ENCODE measurements around the gene CBX4. TPM values are rescaled to one million over a fixed set of nuclear protein-coding genes. Genes with fewer than 3 reads are reported as not detected.

The CBX4 gene
- total and polyA plus RNA-seq, 2 of the 4 experiments (the other 2 are of a cell fraction), result 3.2 to 9.4 TPM

DNA sequence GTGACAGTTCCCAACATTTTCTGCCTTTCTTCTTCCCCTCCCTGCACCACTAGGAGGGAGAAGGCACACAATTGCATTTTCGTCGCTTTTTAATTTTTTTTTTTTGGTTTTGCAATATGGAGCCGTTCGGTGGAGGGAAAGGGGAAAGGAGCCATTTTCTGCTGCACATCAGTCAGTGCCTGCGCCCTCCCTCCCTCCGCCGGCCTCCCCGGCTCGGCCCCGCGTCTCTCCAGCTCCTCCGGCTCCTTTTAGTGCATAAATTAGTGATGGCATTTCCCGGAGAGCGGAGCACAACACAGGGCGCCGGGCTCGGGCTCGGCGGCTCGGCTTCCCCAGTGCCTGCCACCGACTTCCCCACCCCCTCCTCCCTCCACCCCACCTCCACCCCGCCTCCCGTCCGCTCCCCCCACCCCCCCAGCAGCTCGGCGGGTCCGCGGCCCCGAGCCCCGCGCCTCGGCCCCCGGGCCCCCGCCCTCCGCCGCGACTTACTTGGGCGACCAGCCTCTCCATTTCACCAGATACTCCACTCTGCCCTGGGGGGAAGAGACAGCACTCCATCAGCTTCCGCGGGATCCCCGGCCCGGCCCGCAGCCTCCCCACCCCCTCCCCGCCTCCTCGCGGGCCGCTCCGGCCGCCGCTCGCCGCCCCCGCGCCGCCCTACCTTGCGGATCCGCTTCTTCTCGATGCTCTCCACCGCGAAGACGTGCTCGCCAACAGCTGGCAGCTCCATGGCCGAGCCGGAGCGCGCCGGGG is 542 bp downstream of the CBX4 start:
- peaks cover 6% of the 10 kb centered on the region; the same call in 1 of the 2 replicates for H3K9me3 ChIP-seq (ENCODE audit: control insufficient read depth, insufficient read depth, low read length)
- H2AK5ac ChIP-seq (ENCODE audit: low read depth, low read length), result no peak overlapping the region
- peak overlapping the region; percentile 89 for H3K14ac ChIP-seq (replicated peaks; ENCODE audit: low read depth, low read length)
- peak overlapping the region; percentile 98 for H3K23ac ChIP-seq (ENCODE audit: low read depth, low read length)
- peak overlapping the region; percentile 94 for H2AK9ac ChIP-seq (replicated peaks; ENCODE audit: low read depth, low read length, poor library complexity)
- H3K36me3 ChIP-seq (ENCODE audit: control insufficient read depth, insufficient read depth, low read length), result peaks cover 16% of the 10 kb centered on the region; the same call in 1 of the 2 replicates
- no peak overlapping the region; the same call in 2 of the 3 replicates for H2BK15ac ChIP-seq (ENCODE audit: low read depth, low read length)
- no peak for TF ChIP-seq CHD1 (IDR thresholded peaks at IDR 0.05; ENCODE audit: low read depth, low read length)
- no peak for TF ChIP-seq USF2 (IDR thresholded peaks at IDR 0.05; ENCODE audit: low read depth, low read length)
- TF ChIP-seq MXI1 (IDR thresholded peaks at IDR 0.05; ENCODE audit: borderline replicate concordance, low read depth, low read length), result 0 out of 2 replicates have a peak, but pooled peaks have one; percentile 3
- peak; percentile 59; the same call in 1 of the 2 replicates for TF ChIP-seq CEBPB (IDR thresholded peaks at IDR 0.05; ENCODE audit: low read depth, low read length)
- TF ChIP-seq FOS (IDR thresholded peaks at IDR 0.05; ENCODE audit: low read depth, low read length), result no peak
- TF ChIP-seq, protein P1, sequence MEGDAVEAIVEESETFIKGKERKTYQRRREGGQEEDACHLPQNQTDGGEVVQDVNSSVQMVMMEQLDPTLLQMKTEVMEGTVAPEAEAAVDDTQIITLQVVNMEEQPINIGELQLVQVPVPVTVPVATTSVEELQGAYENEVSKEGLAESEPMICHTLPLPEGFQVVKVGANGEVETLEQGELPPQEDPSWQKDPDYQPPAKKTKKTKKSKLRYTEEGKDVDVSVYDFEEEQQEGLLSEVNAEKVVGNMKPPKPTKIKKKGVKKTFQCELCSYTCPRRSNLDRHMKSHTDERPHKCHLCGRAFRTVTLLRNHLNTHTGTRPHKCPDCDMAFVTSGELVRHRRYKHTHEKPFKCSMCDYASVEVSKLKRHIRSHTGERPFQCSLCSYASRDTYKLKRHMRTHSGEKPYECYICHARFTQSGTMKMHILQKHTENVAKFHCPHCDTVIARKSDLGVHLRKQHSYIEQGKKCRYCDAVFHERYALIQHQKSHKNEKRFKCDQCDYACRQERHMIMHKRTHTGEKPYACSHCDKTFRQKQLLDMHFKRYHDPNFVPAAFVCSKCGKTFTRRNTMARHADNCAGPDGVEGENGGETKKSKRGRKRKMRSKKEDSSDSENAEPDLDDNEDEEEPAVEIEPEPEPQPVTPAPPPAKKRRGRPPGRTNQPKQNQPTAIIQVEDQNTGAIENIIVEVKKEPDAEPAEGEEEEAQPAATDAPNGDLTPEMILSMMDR (conservative IDR thresholded peaks at IDR 0.05; ENCODE audit: low read depth, low read length), result 0 out of 2 replicates have a peak, but pooled peaks have one; percentile 6
- H3K56ac ChIP-seq (ENCODE audit: extremely low read depth, insufficient read depth, low read length), result peak overlapping the region; percentile 96
- 0% methylated on average over 11 of the region's 67 CpGs; no CpG with 5 or more reads in 1 of the 2 experiments for WGBS, 2 experiments (ENCODE audit: extremely low coverage in 2 of 2, insufficient read length in 1 of 2)
- peaks cover 10 to 41% of the 10 kb centered on the region in 2 experiments; a peak in 3 of 4 replicates for H3K79me1 ChIP-seq (ENCODE audit: low read depth in 1 of 2, low read length in 2 of 2)
- H4K20me1 ChIP-seq (ENCODE audit: insufficient read depth, low read length), result peaks cover 48% of the 10 kb centered on the region
- peak overlapping the region in 1 of 2 experiments; percentile 75; a peak in 1 of 4 replicates for H4K8ac ChIP-seq (ENCODE audit: low read depth in 2 of 2, low read length in 2 of 2)
- H3K4me2 ChIP-seq (ENCODE audit: low read depth, low read length), result peak overlapping the region; percentile 89
- H4K5ac ChIP-seq (ENCODE audit: low read depth, low read length), result no peak overlapping the region
- dilution Hi-C loops (cut with HindIII; ENCODE audit: low sequenced_read_pairs, unreplicated experiment), result no loop called here
- peak overlapping the region; percentile 79 for H3K4me3 ChIP-seq (ENCODE audit: insufficient read depth, low read depth, low read length)
- H3K27me3 ChIP-seq (ENCODE audit: control insufficient read depth, insufficient read depth, low read length), result peaks cover 38% of the 10 kb centered on the region
- H3K27ac ChIP-seq (ENCODE audit: insufficient read depth, low read length), result peak overlapping the region; percentile 76
- in situ Hi-C loops (cut with MboI; ENCODE audit: low sequenced_read_pairs), result no loop called here
- peak overlapping the region; percentile 90 for H3K9ac ChIP-seq (ENCODE audit: low read depth, low read length)
- H2BK120ac ChIP-seq (ENCODE audit: low read depth, low read length), result no peak overlapping the region
- H3K4me1 ChIP-seq (ENCODE audit: control insufficient read depth, insufficient read depth, low read length), result peaks cover 19% of the 10 kb centered on the region
- 0 out of 2 replicates have a peak, but pooled peaks cover 2% of the 10 kb centered on the region for H3K9me1 ChIP-seq (ENCODE audit: insufficient read depth, low read length)
- peak overlapping the region; percentile 74 for H3K4ac ChIP-seq (ENCODE audit: low read depth, low read length)
- DNase-seq (peak; percentile 52), ATAC-seq (ENCODE audit: low read depth) (peak; percentile 10)
- no TSS peak for BruUV-seq (replicated peaks)
- ChIA-PET POLR2A (ENCODE audit: unreplicated experiment) (interaction anchor here (0.5 to 1.0 kb wide), 3 partner anchors 8 to 829 kb away, joined by 3 to 6 read pairs (median 5); partner anchors contain the start of genes CANT1 and CBX8), CTCF (interaction anchor here (1.6 to 2.5 kb wide), 3 partner anchors 11 to 155 kb away, joined by 3 to 12 read pairs (median 8); no protein-coding TSS in a partner anchor)
- intact Hi-C loops (cut with micrococcal nuclease), result loop anchor here (1.0 to 5.0 kb wide), 3 partner anchors 45 to 154 kb away; no protein-coding TSS in a partner anchor
- peak overlapping the region; percentile 75; the same call in 1 of the 2 replicates for H3K18ac ChIP-seq (ENCODE audit: low read depth, low read length)
- peak overlapping the region; percentile 92 for H2AFZ ChIP-seq (replicated peaks; ENCODE audit: low read length, poor library complexity)
- H2BK5ac ChIP-seq (ENCODE audit: low read depth, low read length, poor library complexity, severe bottlenecking), result peak overlapping the region; percentile 82
- no peak overlapping the region for H2BK20ac ChIP-seq (ENCODE audit: low read depth, low read length)
- peak overlapping the region; percentile 83 for H4K91ac ChIP-seq (ENCODE audit: insufficient read depth, low read depth, low read length)

All from IMR-90 (cell line).